Loucy (cell line): ENCODE results near the gene ROBO2.

ENCODE experiments used
- H2AFZ ChIP-seq: fragments of 200-600 bp; sonication (generic); 2 replicates; pipeline ENCODE4 v1.6.0; 2016; ENCODE audit warnings: antibody characterized with exemption, mild to moderate bottlenecking, low read length, moderate library complexity
- H3F3A ChIP-seq: fragments of 200-600 bp; 2 replicates; pipeline ENCODE4 v1.6.0; 2016; ENCODE audit warnings: antibody characterized with exemption, low read depth, mild to moderate bottlenecking
- H3K27me3 ChIP-seq: fragments of 200-600 bp; sonication (generic); 2 replicates; pipeline ENCODE4 v1.6.1; 2014; ENCODE audit warnings: low read length, mild to moderate bottlenecking; ENCODE audit not compliant: insufficient read depth, poor library complexity, severe bottlenecking
- H3K36me3 ChIP-seq: fragments of 200-600 bp; sonication (generic); 2 replicates; pipeline ENCODE4 v1.6.1; 2016; ENCODE audit warnings: low read length; ENCODE audit not compliant: insufficient read depth
- H3K4me1 ChIP-seq: fragments of 200-600 bp; sonication (generic); 2 replicates; pipeline ENCODE4 v1.5.1; 2014; ENCODE audit warnings: low read length, mild to moderate bottlenecking; ENCODE audit not compliant: insufficient read depth, poor library complexity, severe bottlenecking
- H3K4me2 ChIP-seq: fragments of 200-600 bp; sonication (generic); 2 replicates; pipeline ENCODE4 v1.6.0; 2014; ENCODE audit warnings: antibody characterized with exemption, low read length, low read depth, mild to moderate bottlenecking; ENCODE audit not compliant: poor library complexity, severe bottlenecking
- H3K4me3 ChIP-seq: fragments of 200-600 bp; sonication (generic); 2 replicates; pipeline ENCODE4 v1.5.1; 2014; ENCODE audit warnings: low read length, mild to moderate bottlenecking, mixed read lengths; ENCODE audit not compliant: poor library complexity, severe bottlenecking
- H3K79me2 ChIP-seq: fragments of 200-600 bp; sonication (generic); 2 replicates; pipeline ENCODE4 v1.6.1; 2014; ENCODE audit warnings: low read length; ENCODE audit not compliant: insufficient read depth
- H3K9ac ChIP-seq: fragments of 200-600 bp; sonication (generic); 2 replicates; pipeline ENCODE4 v1.6.0; 2014; ENCODE audit warnings: mild to moderate bottlenecking, low read depth, low read length, moderate library complexity; ENCODE audit not compliant: poor library complexity, severe bottlenecking
- H3K9me2 ChIP-seq: fragments of 200-600 bp; sonication (generic); replicated peaks from 2 replicates; pipeline ENCODE4 v1.6.1; 2016; ENCODE audit warnings: low read depth, low read length, mixed read lengths
- H3K9me3 ChIP-seq: fragments of 200-600 bp; sonication (generic); 2 replicates; pipeline ENCODE4 v1.6.1; 2014; ENCODE audit warnings: mild to moderate bottlenecking, antibody characterized with exemption, low read length, low read depth; ENCODE audit not compliant: insufficient read depth
- H4K20me1 ChIP-seq: fragments of 200-600 bp; sonication (generic); 2 replicates; pipeline ENCODE4 v1.6.0; 2014; ENCODE audit warnings: antibody characterized with exemption, low read length, mild to moderate bottlenecking; ENCODE audit not compliant: insufficient read depth, poor library complexity, severe bottlenecking
- CTCF ChIP-seq: fragments of 200-600 bp; sonication (generic); conservative IDR thresholded peaks from 2 replicates; pipeline ENCODE4 v1.5.1; 2014; ENCODE audit warnings: mild to moderate bottlenecking, antibody characterized with exemption, low read length
- EZH2phosphoT487 ChIP-seq: fragments of 200-600 bp; IDR thresholded peaks from 2 replicates; pipeline ENCODE4 v1.6.1; 2018; ENCODE audit warnings: antibody characterized with exemption, mild to moderate bottlenecking, moderate library complexity, borderline replicate concordance

The ROBO2 gene

GRCh38 chr3:77328690-77329089, 288.8 kb downstream of the ROBO2 start:
- H3K9ac ChIP-seq: no peak overlapping the region
- H3K4me1 ChIP-seq: no peaks in the 10 kb centered on the region
- no peaks in the 10 kb centered on the region for H3K27me3 ChIP-seq
- H3K4me3 ChIP-seq: no peak overlapping the region
- no peaks in the 10 kb centered on the region for H3K36me3 ChIP-seq
- H2AFZ ChIP-seq: no peak overlapping the region
- H3K79me2 ChIP-seq: no peaks in the 10 kb centered on the region
- no peaks in the 10 kb centered on the region for H4K20me1 ChIP-seq
- no peaks in the 10 kb centered on the region for H3F3A ChIP-seq
- TF ChIP-seq CTCF (no peak), EZH2phosphoT487 (no peak)
- no peaks in the 10 kb centered on the region for H3K9me2 ChIP-seq
- H3K4me2 ChIP-seq: no peak overlapping the region
- H3K9me3 ChIP-seq: no peaks in the 10 kb centered on the region

- Histone ChIP-seq H3K4me1 (no peaks in the 10 kb centered on the region), H4K20me1 (no peaks in the 10 kb centered on the region), H3K9me3 (no peaks in the 10 kb centered on the region), H3F3A (no peaks in the 10 kb centered on the region), H3K4me2 (no peak overlapping the region), H3K9me2 (no peaks in the 10 kb centered on the region), H3K4me3 (no peak overlapping the region), H2AFZ (no peak overlapping the region), H3K36me3 (no peaks in the 10 kb centered on the region), H3K27me3 (no peaks in the 10 kb centered on the region), H3K9ac (no peak overlapping the region), H3K79me2 (no peaks in the 10 kb centered on the region)
- no peak for TF ChIP-seq EZH2phosphoT487
- TF ChIP-seq CTCF: no peak
These were observed 289.2 kb downstream of the ROBO2 start for GRCh38 chr3:77329116-77329515.

- Histone ChIP-seq H3K9me3 (no peaks in the 10 kb centered on the region), H3K9ac (no peak overlapping the region), H3K4me2 (no peak overlapping the region), H3K4me3 (no peak overlapping the region), H3K9me2 (no peaks in the 10 kb centered on the region), H3K27me3 (no peaks in the 10 kb centered on the region), H3K4me1 (no peaks in the 10 kb centered on the region), H3F3A (no peaks in the 10 kb centered on the region), H3K36me3 (no peaks in the 10 kb centered on the region), H4K20me1 (no peaks in the 10 kb centered on the region), H2AFZ (no peak overlapping the region), H3K79me2 (no peaks in the 10 kb centered on the region)
- TF ChIP-seq CTCF (no peak), EZH2phosphoT487 (no peak)
These were observed 298.3 kb downstream of the ROBO2 start for GRCh38 chr3:77338195-77338594.
